ENCODE measurements around the gene IMMP2L.

DNA sequence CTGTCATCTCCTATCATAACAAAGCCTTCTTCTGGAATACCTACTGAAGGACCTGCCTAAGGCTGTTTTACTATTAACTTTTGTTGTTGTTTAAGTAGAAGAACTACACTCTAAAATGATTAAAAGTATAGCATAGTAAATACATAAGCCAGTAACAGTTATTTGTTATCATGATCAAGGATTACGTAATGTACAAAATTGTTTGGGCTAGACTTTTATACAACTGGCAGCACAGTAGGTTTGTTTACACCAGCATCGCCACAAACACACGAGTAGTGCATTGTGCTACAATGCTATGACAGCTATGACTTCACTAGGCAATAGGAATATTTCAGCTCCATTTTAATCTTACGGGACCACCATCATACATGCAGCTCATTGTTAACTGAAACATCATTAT, 302.3 kb downstream of the IMMP2L start:
- TF ChIP-seq TBP (IDR thresholded peaks at IDR 0.05; ENCODE audit: low read depth, low read length) (no peak), HDAC2 (IDR thresholded peaks at IDR 0.05; ENCODE audit: borderline replicate concordance in 1 of 2, low read depth in 2 of 2, low read length in 2 of 2) (no peak), BRCA1 (IDR thresholded peaks at IDR 0.05; ENCODE audit: low read depth, low read length) (no peak), POLR2AphosphoS5 (IDR thresholded peaks at IDR 0.05; ENCODE audit: low read depth, low read length) (no peak)
- TF ChIP-seq, protein P1, sequence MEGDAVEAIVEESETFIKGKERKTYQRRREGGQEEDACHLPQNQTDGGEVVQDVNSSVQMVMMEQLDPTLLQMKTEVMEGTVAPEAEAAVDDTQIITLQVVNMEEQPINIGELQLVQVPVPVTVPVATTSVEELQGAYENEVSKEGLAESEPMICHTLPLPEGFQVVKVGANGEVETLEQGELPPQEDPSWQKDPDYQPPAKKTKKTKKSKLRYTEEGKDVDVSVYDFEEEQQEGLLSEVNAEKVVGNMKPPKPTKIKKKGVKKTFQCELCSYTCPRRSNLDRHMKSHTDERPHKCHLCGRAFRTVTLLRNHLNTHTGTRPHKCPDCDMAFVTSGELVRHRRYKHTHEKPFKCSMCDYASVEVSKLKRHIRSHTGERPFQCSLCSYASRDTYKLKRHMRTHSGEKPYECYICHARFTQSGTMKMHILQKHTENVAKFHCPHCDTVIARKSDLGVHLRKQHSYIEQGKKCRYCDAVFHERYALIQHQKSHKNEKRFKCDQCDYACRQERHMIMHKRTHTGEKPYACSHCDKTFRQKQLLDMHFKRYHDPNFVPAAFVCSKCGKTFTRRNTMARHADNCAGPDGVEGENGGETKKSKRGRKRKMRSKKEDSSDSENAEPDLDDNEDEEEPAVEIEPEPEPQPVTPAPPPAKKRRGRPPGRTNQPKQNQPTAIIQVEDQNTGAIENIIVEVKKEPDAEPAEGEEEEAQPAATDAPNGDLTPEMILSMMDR (IDR thresholded peaks at IDR 0.05; ENCODE audit: control extremely low read depth in 1 of 3, insufficient read depth in 1 of 3, low read depth in 1 of 3, low read length in 3 of 3): no peak

Measured in H1 (cell line).